ENCODE data around the gene PCDHGA1.
A peak's percentile ranks its signal among the peaks of the same experiment; 100 is the strongest.

PCDHGA1 gene

DNA sequence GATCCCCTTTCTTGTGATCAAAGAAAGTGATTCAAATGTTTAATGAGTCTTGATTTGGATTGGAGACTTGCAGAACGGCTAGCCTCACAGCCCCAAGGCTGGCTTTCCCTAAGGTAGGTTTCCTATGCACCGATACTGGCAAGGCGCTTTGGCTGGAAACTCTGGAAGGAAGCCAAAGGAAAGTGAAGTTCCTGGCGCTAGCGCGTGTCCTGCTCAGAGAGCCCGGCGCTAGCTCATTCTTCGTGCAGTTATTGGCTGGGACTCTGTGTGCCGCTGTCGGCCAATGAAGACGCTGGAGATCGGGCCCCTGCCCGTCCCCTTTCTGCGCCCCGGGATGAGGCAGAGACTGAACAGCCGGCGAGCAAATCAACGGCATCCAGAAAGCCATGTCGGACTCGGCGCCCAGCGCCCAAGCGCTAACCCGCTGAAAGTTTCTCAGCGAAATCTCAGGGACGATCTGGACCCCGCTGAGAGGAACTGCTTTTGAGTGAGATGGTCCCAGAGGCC, 145.4 kb downstream of the PCDHGA1 start, which contains the start of gene PCDHGC3:
Gene PCDHGC3 (plus strand): TSS at position 342 of the 507 bp plus-strand sequence. CDS start 151 bp downstream, at position 493.
- DNase-seq, result peak; percentile 80

DNA sequence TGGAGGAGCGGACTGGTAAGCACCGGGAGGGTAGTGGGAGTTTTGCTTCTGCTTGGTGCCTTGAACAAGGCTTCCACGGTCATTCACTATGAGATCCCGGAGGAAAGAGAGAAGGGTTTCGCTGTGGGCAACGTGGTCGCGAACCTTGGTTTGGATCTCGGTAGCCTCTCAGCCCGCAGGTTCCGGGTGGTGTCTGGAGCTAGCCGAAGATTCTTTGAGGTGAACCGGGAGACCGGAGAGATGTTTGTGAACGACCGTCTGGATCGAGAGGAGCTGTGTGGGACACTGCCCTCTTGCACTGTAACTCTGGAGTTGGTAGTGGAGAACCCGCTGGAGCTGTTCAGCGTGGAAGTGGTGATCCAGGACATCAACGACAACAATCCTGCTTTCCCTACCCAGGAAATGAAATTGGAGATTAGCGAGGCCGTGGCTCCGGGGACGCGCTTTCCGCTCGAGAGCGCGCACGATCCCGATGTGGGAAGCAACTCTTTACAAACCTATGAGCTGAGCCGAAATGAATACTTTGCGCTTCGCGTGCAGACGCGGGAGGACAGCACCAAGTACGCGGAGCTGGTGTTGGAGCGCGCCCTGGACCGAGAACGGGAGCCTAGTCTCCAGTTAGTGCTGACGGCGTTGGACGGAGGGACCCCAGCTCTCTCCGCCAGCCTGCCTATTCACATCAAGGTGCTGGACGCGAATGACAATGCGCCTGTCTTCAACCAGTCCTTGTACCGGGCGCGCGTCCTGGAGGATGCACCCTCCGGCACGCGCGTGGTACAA, 146.0 kb downstream of the PCDHGA1 start:
- no peak for DNase-seq

GRCh38 chr5:141477044-141477575, 146.8 kb downstream of the PCDHGA1 start:
- no peak for DNase-seq

GRCh38 chr5:141477815-141478214, 147.5 kb downstream of the PCDHGA1 start:
- DNase-seq, result no peak

DNA sequence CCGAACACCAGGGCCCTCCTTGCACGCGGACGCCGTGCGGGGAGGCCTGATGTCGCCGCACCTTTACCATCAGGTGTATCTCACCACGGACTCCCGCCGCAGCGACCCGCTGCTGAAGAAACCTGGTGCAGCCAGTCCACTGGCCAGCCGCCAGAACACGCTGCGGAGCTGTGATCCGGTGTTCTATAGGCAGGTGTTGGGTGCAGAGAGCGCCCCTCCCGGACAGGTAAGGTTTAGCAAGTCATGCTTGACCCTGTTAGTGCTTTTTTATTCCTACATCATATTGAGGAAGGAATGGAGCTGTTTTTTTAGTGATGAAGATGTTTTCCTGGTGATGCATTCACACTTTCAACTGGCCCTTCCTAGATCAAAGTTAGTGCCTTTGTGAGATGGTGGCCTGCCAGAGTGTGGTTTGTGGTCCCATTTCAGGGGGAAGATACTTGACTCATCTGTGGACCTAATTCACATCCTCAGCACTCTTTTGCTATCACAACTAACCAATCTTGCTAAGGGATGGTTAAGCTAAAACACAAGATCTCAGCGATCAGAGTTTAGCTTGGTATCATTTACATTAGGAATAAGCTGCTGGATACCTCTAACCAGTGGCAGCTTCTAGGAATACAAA, 148.1 kb downstream of the PCDHGA1 start:
- DNase-seq, result no peak

- DNase-seq, result no peak
Measured at GRCh38 chr5:141479776-141480175, 149.5 kb downstream of the PCDHGA1 start.

- no peak for DNase-seq
Measured at GRCh38 chr5:141483902-141484301, 153.6 kb downstream of the PCDHGA1 start.

- DNase-seq, result no peak
Measured at GRCh38 chr5:141484310-141484640, 154.0 kb downstream of the PCDHGA1 start.

- DNase-seq, result no peak
Measured at GRCh38 chr5:141484641-141485311, 154.5 kb downstream of the PCDHGA1 start, which contains the start of gene PCDHGC4. PCDHGC4 (plus strand) TSS chr5:141485030; CDS start chr5:141485174, 144 bp downstream.

DNA sequence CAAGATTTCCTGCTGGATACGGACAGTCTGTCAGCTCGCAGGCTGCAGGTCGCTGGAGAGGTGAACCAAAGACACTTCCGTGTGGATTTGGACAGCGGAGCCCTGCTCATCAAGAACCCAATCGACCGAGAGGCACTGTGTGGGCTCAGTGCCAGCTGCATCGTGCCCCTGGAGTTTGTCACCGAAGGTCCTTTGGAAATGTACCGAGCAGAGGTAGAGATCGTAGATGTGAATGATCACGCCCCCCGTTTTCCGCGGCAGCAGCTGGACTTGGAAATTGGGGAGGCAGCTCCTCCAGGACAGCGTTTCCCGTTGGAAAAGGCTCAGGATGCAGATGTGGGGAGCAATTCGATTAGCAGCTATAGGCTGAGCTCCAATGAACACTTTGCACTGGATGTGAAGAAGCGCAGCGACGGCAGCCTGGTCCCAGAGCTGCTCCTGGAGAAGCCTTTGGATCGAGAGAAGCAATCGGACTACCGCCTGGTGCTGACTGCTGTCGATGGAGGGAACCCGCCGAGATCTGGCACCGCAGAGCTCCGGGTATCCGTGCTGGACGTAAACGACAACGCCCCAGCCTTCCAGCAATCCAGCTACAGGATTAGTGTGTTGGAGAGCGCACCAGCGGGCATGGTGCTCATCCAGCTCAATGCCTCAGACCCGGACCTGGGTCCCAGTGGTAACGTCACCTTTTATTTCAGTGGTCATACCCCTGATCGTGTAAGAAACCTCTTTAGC, 155.2 kb downstream of the PCDHGA1 start:
- DNase-seq, result no peak

- no peak for DNase-seq
Measured at GRCh38 chr5:141486091-141486490, 155.8 kb downstream of the PCDHGA1 start.

- no peak for DNase-seq
Measured at GRCh38 chr5:141487131-141487530, 156.8 kb downstream of the PCDHGA1 start.

DNA sequence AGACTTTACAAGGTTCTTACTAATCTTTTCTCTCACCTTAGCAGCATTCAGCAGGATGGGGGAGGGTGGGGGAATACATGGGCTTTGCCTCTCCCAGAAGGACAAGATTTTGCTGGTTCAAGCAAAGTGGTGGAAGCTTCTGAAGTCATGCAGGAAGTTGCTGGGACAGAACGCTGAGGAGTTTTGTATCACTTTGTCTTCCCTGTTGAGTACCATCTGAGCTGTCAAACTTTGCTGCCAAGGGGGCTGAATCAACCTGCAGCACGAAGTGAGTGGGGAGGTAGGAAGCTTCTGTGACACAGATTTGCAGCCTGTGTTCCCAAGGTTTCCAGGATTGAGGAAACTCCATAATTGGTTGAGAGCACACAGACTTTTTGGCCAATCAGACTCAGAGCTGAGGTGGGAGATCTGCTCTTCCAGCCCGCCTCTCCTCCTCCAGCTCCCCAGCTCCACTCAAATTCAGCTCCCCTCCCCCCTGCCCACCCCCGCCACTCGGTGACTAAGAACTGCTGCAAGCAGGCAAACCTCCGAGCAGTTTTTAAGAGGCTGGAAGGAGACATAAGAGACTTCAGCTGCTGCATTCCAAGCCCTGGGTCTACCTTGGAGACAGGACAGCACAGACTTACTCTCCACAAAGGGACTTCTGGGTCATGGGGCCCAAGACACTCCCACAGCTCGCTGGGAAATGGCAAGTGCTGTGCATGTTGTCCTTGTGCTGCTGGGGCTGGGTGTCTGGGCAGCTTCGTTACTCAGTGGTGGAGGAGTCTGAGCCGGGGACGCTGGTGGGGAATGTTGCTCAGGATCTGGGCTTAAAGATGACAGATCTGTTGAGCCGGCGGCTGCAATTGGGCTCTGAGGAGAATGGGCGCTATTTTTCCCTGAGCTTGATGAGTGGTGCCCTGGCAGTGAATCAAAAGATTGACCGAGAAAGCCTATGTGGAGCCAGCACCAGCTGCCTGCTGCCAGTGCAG, 158.6 kb downstream of the PCDHGA1 start, which contains the start of gene PCDHGC5:
Gene PCDHGC5 (plus strand): TSS at position 491 of the 971 bp plus-strand sequence. CDS start 160 bp downstream, at position 651.
- no peak for DNase-seq

DNA sequence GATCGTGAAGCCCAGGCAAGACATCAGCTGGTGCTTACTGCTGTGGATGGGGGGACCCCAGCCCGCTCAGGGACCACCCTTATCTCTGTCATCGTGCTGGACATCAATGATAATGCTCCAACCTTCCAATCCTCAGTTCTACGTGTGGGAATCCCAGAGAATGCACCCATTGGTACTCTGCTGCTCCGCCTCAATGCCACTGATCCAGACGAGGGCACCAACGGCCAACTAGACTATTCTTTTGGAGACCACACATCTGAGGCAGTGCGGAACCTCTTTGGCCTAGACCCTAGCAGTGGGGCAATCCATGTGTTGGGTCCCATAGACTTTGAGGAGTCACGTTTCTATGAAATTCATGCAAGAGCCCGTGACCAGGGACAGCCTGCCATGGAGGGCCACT, 159.5 kb downstream of the PCDHGA1 start:
- no peak for DNase-seq

GRCh38 chr5:141490271-141490670, 160.0 kb downstream of the PCDHGA1 start:
- no peak for DNase-seq

DNA sequence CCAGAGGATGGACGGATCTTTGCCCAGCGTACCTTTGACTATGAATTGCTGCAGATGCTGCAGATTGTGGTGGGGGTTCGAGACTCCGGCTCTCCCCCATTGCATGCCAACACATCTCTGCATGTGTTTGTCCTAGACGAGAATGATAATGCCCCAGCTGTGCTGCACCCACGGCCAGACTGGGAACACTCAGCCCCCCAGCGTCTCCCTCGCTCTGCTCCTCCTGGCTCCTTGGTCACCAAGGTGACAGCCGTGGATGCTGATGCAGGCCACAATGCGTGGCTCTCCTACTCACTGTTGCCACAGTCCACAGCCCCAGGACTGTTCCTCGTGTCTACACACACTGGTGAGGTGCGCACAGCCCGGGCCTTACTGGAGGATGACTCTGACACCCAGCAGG, 160.5 kb downstream of the PCDHGA1 start:
- no peak for DNase-seq

- no peak for DNase-seq
Measured at GRCh38 chr5:141491323-141492167, 161.2 kb downstream of the PCDHGA1 start.

GRCh38 chr5:141492168-141492885, 162.0 kb downstream of the PCDHGA1 start:
- DNase-seq, result no peak
